Esophagus muscularis mucosa (tissue), 4 donors: ENCODE data around the gene RETSAT. TPM values are rescaled to one million over a fixed set of nuclear protein-coding genes. Genes with fewer than 3 reads are reported as not detected.

Source experiments
- DNase-seq: peaks from one replicate; pipeline ENCODE4 v3.0.0-alpha.2; 2017; ENCODE audit errors: extremely low spot score
- H3K27ac ChIP-seq, 4 donors: fragments of 200-600 bp; sonication (generic); replicated peaks in 1 of 4; 1 replicate in 3 of 4; 2 replicates in 1 of 4; pipeline ENCODE4 v1.5.1; 2016 to 2019; ENCODE audit warnings: mild to moderate bottlenecking in 1 of 4
- H3K27me3 ChIP-seq, 4 donors: fragments of 200-600 bp; sonication (generic); one replicate each; pipeline versions ENCODE4 v1.5.1 to v1.6.0; 2016 to 2019
- H3K36me3 ChIP-seq, 4 donors: fragments of 200-600 bp; sonication (generic); one replicate each; pipeline ENCODE4 v1.5.1; 2016 to 2019
- H3K4me1 ChIP-seq, 4 donors: fragments of 200-600 bp; sonication (generic); one replicate each; pipeline ENCODE4 v1.5.1; 2016 to 2019
- H3K4me3 ChIP-seq, 4 donors: fragments of 200-600 bp; sonication (generic); 1 replicate in 2 of 4; 2 replicates in 2 of 4; pipeline ENCODE4 v1.5.1; 2016 to 2019; ENCODE audit warnings: mild to moderate bottlenecking in 4 of 4, moderate library complexity in 1 of 4
- H3K9me3 ChIP-seq, 4 donors: fragments of 200-600 bp; sonication (generic); 1 replicate in 3 of 4; 2 replicates in 1 of 4; pipeline ENCODE4 v1.5.1; 2016 to 2019
- CTCF ChIP-seq, 3 experiments: fragments of 200-600 bp in 2 of 3; fragments of 450-650 bp in 1 of 3; sonication (generic) in 2 of 3; IDR thresholded peaks; one replicate each; pipeline ENCODE4 v1.5.1; 2017 to 2019; ENCODE audit warnings: antibody characterized with exemption in 3 of 3, mild to moderate bottlenecking in 2 of 3, moderate library complexity in 1 of 3
- EP300 ChIP-seq: sonication (generic); formaldehyde crosslinking; IDR thresholded peaks from one replicate; pipeline ENCODE4 v1.6.1; 2017; ENCODE audit warnings: antibody characterized with exemption
- POLR2A ChIP-seq: fragments of 450-650 bp; IDR thresholded peaks from one replicate; pipeline ENCODE4 v1.6.1; 2017; ENCODE audit warnings: antibody characterized with exemption, moderate library complexity, mild to moderate bottlenecking, low read depth
- POLR2AphosphoS5 ChIP-seq, 2 donors: sonication (generic); formaldehyde crosslinking; IDR thresholded peaks; one replicate each; pipeline ENCODE4 v1.6.1; 2017; ENCODE audit warnings: antibody characterized with exemption in 2 of 2
- WGBS: methylation state at CpG from one replicate; pipeline ENCODE4 v1.1.5; 2018; 5-methylcytosine and 5-hydroxymethylcytosine counted together
- intact Hi-C: fragments of 100-400 bp; cut with DNase I; formaldehyde crosslinking; loops from one replicate; pipeline ENCODE4 v1.15.1; 2023
- small RNA-seq, 3 donors: library from RNA; depleted of rRNA; stranded (forward); fragments of <200 nt; gene quantifications; one replicate each; pipeline ENCODE3, GENCODE V24; 2016
- total RNA-seq, 4 donors: library from RNA; depleted of rRNA; stranded (reverse); fragments of >200 nt; gene quantifications; one replicate each; pipeline versions ENCODE4 v1.1.0 to v1.2.1, GENCODE V29; 2016

Gene RETSAT
- total RNA-seq, 4 donors from 2014 or later = 34.3 to 63.7 (median 45.7) TPM

GRCh38 chr2:85307527-85307897, 46.8 kb downstream of the RETSAT start:
- no peak for DNase-seq
- no peaks in the 10 kb centered on the region for H3K27me3 ChIP-seq
- H3K27ac ChIP-seq = peak overlapping the region in 1 of 4 donors; percentile 6
- peaks cover 12 to 20% (median 17%) of the 10 kb centered on the region in 4 donors for H3K4me1 ChIP-seq
- peaks cover 20 to 72% (median 60%) of the 10 kb centered on the region in 4 donors for H3K36me3 ChIP-seq
- intact Hi-C loops = no loop called here
- no peaks in the 10 kb centered on the region for H3K9me3 ChIP-seq
- H3K4me3 ChIP-seq = no peak overlapping the region
- WGBS = 85% methylated on average over 9 of the region's 9 CpGs
- no peak for TF ChIP-seq CTCF (IDR thresholded peaks at IDR 0.05)
- no peak for TF ChIP-seq EP300
- TF ChIP-seq POLR2AphosphoS5 (IDR thresholded peaks at IDR 0.05) = no peak
- no peak for TF ChIP-seq POLR2A

GRCh38 chr2:85303780-85304531, 50.4 kb downstream of the RETSAT start:
- H3K27me3 ChIP-seq = no peaks in the 10 kb centered on the region
- H3K4me1 ChIP-seq = peaks cover 9 to 23% (median 17%) of the 10 kb centered on the region in 4 donors
- WGBS = 90% methylated on average over 26 of the region's 28 CpGs
- no peaks in the 10 kb centered on the region for H3K9me3 ChIP-seq
- H3K27ac ChIP-seq = no peak overlapping the region
- intact Hi-C loops = loop anchor here (5.0 kb wide), 1 partner anchor 172 kb away; the partner anchor contains the start of gene TCF7L1
- DNase-seq = no peak
- TF ChIP-seq CTCF (IDR thresholded peaks at IDR 0.05) (no peak), POLR2AphosphoS5 (IDR thresholded peaks at IDR 0.05) (no peak), POLR2A (no peak), EP300 (no peak)
- H3K36me3 ChIP-seq = peaks cover 20 to 64% (median 52%) of the 10 kb centered on the region in 4 donors
- H3K4me3 ChIP-seq = no peak overlapping the region

GRCh38 chr2:85302121-85302520, 52.2 kb downstream of the RETSAT start:
- TF ChIP-seq CTCF (IDR thresholded peaks at IDR 0.05) (no peak), POLR2A (no peak), POLR2AphosphoS5 (IDR thresholded peaks at IDR 0.05) (no peak), EP300 (no peak)
- Histone ChIP-seq H3K27ac (no peak overlapping the region), H3K4me3 (no peak overlapping the region), H3K4me1 (peaks cover 0 to 20% (median 10%) of the 10 kb centered on the region in 4 donors), H3K9me3 (no peaks in the 10 kb centered on the region), H3K27me3 (no peaks in the 10 kb centered on the region), H3K36me3 (peaks cover 14 to 52% (median 43%) of the 10 kb centered on the region in 4 donors)
- WGBS = 56% methylated on average over 6 of the region's 6 CpGs
- intact Hi-C loops = loop anchor here (5.0 kb wide), 1 partner anchor 170 kb away; the partner anchor contains the start of gene TCF7L1
- DNase-seq = no peak

Small RNA genes lying within 50 kb of the gene (small RNA-seq; reads per million reads assigned to genes)
- 0 reads per million in 3 donors for gene AC062037.1
- 0 reads per million in 3 donors for gene AC062037.2
- gene RF00019 = 0 reads per million in 3 donors
- gene RN7SL113P = 0 reads per million in 3 donors

Other genes with a start within 250 kb of the RETSAT start
- gene TCF7L1, start 221.1 kb downstream of the RETSAT start, total RNA-seq = 10 to 100 TPM in 2 of 4 donors, 1 to 10 TPM in 2; 5.6 to 23.2 (median 10.2) TPM
- 100 to 1,000 TPM; 101 to 148 (median 136) TPM for gene TGOLN2, start 26.5 kb downstream of the RETSAT start, total RNA-seq
- gene ELMOD3, start 241 bp upstream of the RETSAT start, total RNA-seq = 10 to 100 TPM; 17.4 to 21.5 (median 18.3) TPM
- 10 to 100 TPM; 22.8 to 73.6 (median 30.8) TPM for gene CAPG, start 55.8 kb upstream of the RETSAT start, total RNA-seq
- not detected for gene SH2D6, start 64.2 kb upstream of the RETSAT start, total RNA-seq
- 100 to 1,000 TPM in 2 of 4 donors, 10 to 100 TPM in 2; 76.3 to 262 (median 102) TPM for gene MAT2A, start 184.6 kb upstream of the RETSAT start, total RNA-seq
- 10 to 100 TPM; 15.0 to 25.3 (median 19.5) TPM for gene GGCX, start 207.0 kb upstream of the RETSAT start, total RNA-seq
- 10 to 100 TPM in 2 of 4 donors, 1 to 10 TPM in 2; 4.8 to 15.6 (median 8.3) TPM for gene VAMP8, start 223.1 kb upstream of the RETSAT start, total RNA-seq
- 10 to 100 TPM; 35.6 to 50.7 (median 42.0) TPM for gene VAMP5, start 229.9 kb upstream of the RETSAT start, total RNA-seq
- 100 to 1,000 TPM; 133 to 142 (median 138) TPM for gene RNF181, start 241.2 kb upstream of the RETSAT start, total RNA-seq
- 10 to 100 TPM; 22.9 to 36.7 (median 27.5) TPM for gene TMEM150A, start 248.2 kb upstream of the RETSAT start, total RNA-seq